K562 (cell line): ENCODE results near the gene NAXE. TPM values are rescaled to one million over a fixed set of nuclear protein-coding genes. Genes with fewer than 3 reads are reported as not detected.
"Not testable (repeated sequence)": the region's sequence is repeated elsewhere in the genome, so short reads cannot be mapped to it uniquely, and the experiment has no call there.

Source experiments
- ATAC-seq: fragments of 200-7000 bp; cut with Tn5 transposase; 3 replicates; pipeline ENCODE4 v1.9.1; 2020; ENCODE audit warnings: moderate library complexity
- BruUV-seq: library from RNA; stranded (reverse); fragments of 400-500 nt; replicated peaks from 2 replicates; lab custom pipeline; 2021; lab: Mats Ljungman, UMichigan
- CTCF ChIA-PET: fragments of 300-600 bp; formaldehyde crosslinking; extraction: SDS; loops from one replicate; lab custom pipeline; 2021; ENCODE audit warnings: low intra/inter-chr PET ratio; lab: Yijun Ruan, JAX
- POLR2A ChIA-PET: fragments of 300-600, 350-650 bp; sonication (Branson Sonifier 250); formaldehyde crosslinking; extraction: SDS; loops from one replicate; lab custom pipeline; 2021; ENCODE audit warnings: antibody characterized with exemption, inconsistent platforms; lab: Yijun Ruan, JAX
- DNase-seq, 4 experiments: peaks; one replicate each; pipeline versions ENCODE4 v3.0.0 to v3.0.0-alpha.2; 2011 to 2018; ENCODE audit warnings: low spot score in 3 of 4, mixed read lengths in 3 of 4; ENCODE audit errors: extremely low read depth in 1 of 4
- FAIRE-seq: peaks from 2 replicates; lab custom pipeline; 2011; peaks lifted over from hg19 to GRCh38; lab: Jason Lieb, UNC
- H2AFZ ChIP-seq: 2 replicates; pipeline ENCODE4 v1.6.0; 2011; ENCODE audit warnings: low read depth, low read length, control low read depth, inconsistent platforms
- H3K27ac ChIP-seq: fragments of 200-600 bp; 3 replicates; pipeline ENCODE4 v1.8.0; 2011; ENCODE audit warnings: low read depth, mild to moderate bottlenecking, control low read depth, inconsistent platforms, low read length, moderate library complexity, mixed read lengths; ENCODE audit errors: extremely low read depth
- H3K27me3 ChIP-seq, 2 experiments: fragments of 300-600 bp in 1 of 2; 2 replicates in 1 of 2; 3 replicates in 1 of 2; pipeline versions ENCODE4 v1.6.0 to v1.8.0; 2011; ENCODE audit warnings: inconsistent platforms in 2 of 2, low read length in 2 of 2, mild to moderate bottlenecking in 1 of 2, mixed read lengths in 1 of 2, moderate library complexity in 1 of 2; ENCODE audit not compliant: control insufficient read depth in 2 of 2, insufficient read depth in 2 of 2
- H3K36me3 ChIP-seq: fragments of 300-600 bp; 3 replicates; pipeline ENCODE4 v1.8.0; 2011; ENCODE audit warnings: mild to moderate bottlenecking, low read length, inconsistent platforms; ENCODE audit not compliant: control insufficient read depth, insufficient read depth
- H3K4me1 ChIP-seq, 2 experiments: fragments of 200-600 bp in 1 of 2; replicated peaks in 1 of 2; 2 replicates in 1 of 2; 3 replicates in 1 of 2; pipeline versions ENCODE4 v1.5.1 to v1.8.0; 2011; ENCODE audit warnings: inconsistent platforms in 2 of 2, low read length in 2 of 2, mild to moderate bottlenecking in 1 of 2, mixed read lengths in 1 of 2, moderate library complexity in 1 of 2; ENCODE audit not compliant: control insufficient read depth in 2 of 2, insufficient read depth in 2 of 2
- H3K4me2 ChIP-seq: 2 replicates; pipeline ENCODE4 v1.6.1; 2011; ENCODE audit warnings: low read length, control low read depth, inconsistent platforms, mixed read lengths; ENCODE audit not compliant: insufficient read depth
- H3K4me3 ChIP-seq: fragments of 200-600 bp; sonication (generic), shearing (Covaris generic); 2 replicates; pipeline ENCODE4 v1.5.1; 2016; ENCODE audit warnings: control low read depth, inconsistent platforms
- H3K79me2 ChIP-seq: fragments of 200-600 bp; 3 replicates; pipeline ENCODE4 v1.8.0; 2011; ENCODE audit warnings: low read length, inconsistent platforms; ENCODE audit not compliant: control insufficient read depth, insufficient read depth
- H3K9ac ChIP-seq, 2 experiments: 2 replicates each; pipeline versions ENCODE4 v1.6.0 to v1.6.1; 2011; ENCODE audit warnings: low read depth in 2 of 2, low read length in 2 of 2, control low read depth in 1 of 2, inconsistent platforms in 1 of 2, mild to moderate bottlenecking in 1 of 2, mixed read lengths in 1 of 2; ENCODE audit not compliant: insufficient read depth in 1 of 2
- H3K9me1 ChIP-seq: one replicate; pipeline ENCODE4 v1.6.0; 2011; ENCODE audit warnings: inconsistent platforms, mild to moderate bottlenecking, low read length, moderate library complexity; ENCODE audit not compliant: control insufficient read depth, insufficient read depth
- H3K9me3 ChIP-seq: replicated peaks from 2 replicates; pipeline ENCODE4 v1.5.1; 2011; ENCODE audit warnings: low read depth, low read length, inconsistent platforms; ENCODE audit not compliant: control insufficient read depth, insufficient read depth
- H4K20me1 ChIP-seq: replicated peaks from 2 replicates; pipeline ENCODE4 v1.6.1; 2011; ENCODE audit warnings: low read length, inconsistent platforms, mixed read lengths; ENCODE audit not compliant: control insufficient read depth, insufficient read depth
- BCOR ChIP-seq: fragments of 450-650 bp; IDR thresholded peaks from 2 replicates; pipeline ENCODE4 v1.6.1; 2016
- THRB ChIP-seq: fragments of 450-650 bp; formaldehyde crosslinking; conservative IDR thresholded peaks from 2 replicates; pipeline ENCODE4 v1.4.0; 2022; ENCODE audit warnings: mild to moderate bottlenecking, missing genetic modification characterization
- ZNF146 ChIP-seq: IDR thresholded peaks from one replicate; pipeline ENCODE4 v1.6.1; 2018; ENCODE audit warnings: missing compliant biosample characterization; ENCODE audit not compliant: unreplicated experiment
- WGBS: fragments of 100-300 bp; shearing (Covaris generic); methylation state at CpG from one replicate; pipeline ENCODE4 v1.1.6; 2016; ENCODE audit warnings: low coverage, mixed read lengths; ENCODE audit not compliant: insufficient coverage; ENCODE audit errors: missing lambda C conversion rate; 5-methylcytosine and 5-hydroxymethylcytosine counted together
- in situ Hi-C: fragments of 300-500 bp; cut with MboI; formaldehyde crosslinking; loops from 4 replicates; pipeline ENCODE4 v1.15.0; 2018; ENCODE audit warnings: inconsistent platforms, mixed read lengths
- intact Hi-C: fragments of 100-400 bp; cut with micrococcal nuclease; formaldehyde crosslinking; loops from 2 replicates; pipeline ENCODE4 v1.14.2; 2022
- polyA plus RNA-seq, 8 experiments: library from polyadenylated mRNA; depleted of rRNA in 4 of 8; stranded (reverse) in 5 of 8; unstranded in 3 of 8; fragments of >200 nt; fragmentation: Nextera tagmentation in 2 of 8; fragmentation: Illumina TruSeq in 1 of 8; extraction: Ambion mirVana in 2 of 8; extraction: Trizol in 1 of 8; gene quantifications; 2 replicates each; pipeline versions ENCODE4 v1.2.1 to v1.2.3, GENCODE V29; 2011 to 2014; ENCODE audit warnings: inconsistent platforms in 1 of 8, missing spikeins in 1 of 8
- total RNA-seq, 7 experiments: library from RNA; depleted of rRNA in 6 of 7; stranded (reverse); fragments of >200 nt in 6 of 7; fragmentation: Illumina TruSeq in 2 of 7; extraction: Trizol in 2 of 7; gene quantifications; 2 replicates each; pipeline versions ENCODE4 v1.2.1 to v1.2.3, GENCODE V29; 2011 to 2021; ENCODE audit warnings: low replicate concordance in 1 of 7

The NAXE gene
- total and polyA plus RNA-seq, 9 of the 15 experiments (the other 6 are each of a cell fraction or from before 2014, with no cell fraction given) = 27.3 to 137 (median 90.0) TPM

GRCh38 chr1:156610072-156610471 is 18.5 kb downstream of the NAXE start:
- not testable (repeated sequence) for DNase-seq, ATAC-seq, H3K9me1 ChIP-seq, H3K4me1 ChIP-seq, H2AFZ ChIP-seq, BruUV-seq, H3K36me3 ChIP-seq, H3K27me3 ChIP-seq, H3K4me2 ChIP-seq, FAIRE-seq, H3K79me2 ChIP-seq, H3K9me3 ChIP-seq, H3K27ac ChIP-seq, H3K4me3 ChIP-seq
- POLR2A ChIA-PET = interaction anchor here (0.8 kb wide), 1 partner anchor 13 kb away, joined by 3 read pairs; no protein-coding TSS in a partner anchor
- TF ChIP-seq BCOR (peak; percentile 54; the same call in 1 of the 2 replicates), ZNF146 (CRISPR knock-in tag) (peak; percentile 85)
- TF ChIP-seq, all 486 proteins: peak for 2; not testable (repeated sequence) for 484
- CTCF ChIA-PET = interaction anchor here (0.7 to 3.1 kb wide), 6 partner anchors 25 to 224 kb away, joined by 3 to 77 read pairs (median 8); no protein-coding TSS in a partner anchor
- H3K9ac ChIP-seq, in situ Hi-C loops, intact Hi-C loops, H4K20me1 ChIP-seq: not testable (repeated sequence)
- 22% methylated on average over 8 of the region's 9 CpGs for WGBS

- intact Hi-C loops = no loop called here
- Histone ChIP-seq H3K79me2 (no peaks in the 10 kb centered on the region), H4K20me1 (no peaks in the 10 kb centered on the region)
- TF ChIP-seq THRB (CRISPR knock-in tag) = no peak
- TF ChIP-seq, all 486 proteins: peak for 0
- Histone ChIP-seq H3K27ac (no peak overlapping the region), H3K9ac (no peak overlapping the region), H3K4me2 (no peak overlapping the region), H3K4me3 (no peak overlapping the region), H3K36me3 (no peaks in the 10 kb centered on the region), H3K9me3 (no peaks in the 10 kb centered on the region), H3K9me1 (no peaks in the 10 kb centered on the region), H3K4me1 (peaks cover 16 to 19% of the 10 kb centered on the region in 2 experiments), H2AFZ (no peak overlapping the region), H3K27me3 (no peaks in the 10 kb centered on the region)
- 26% methylated on average over 3 of the region's 3 CpGs for WGBS
- no peak for FAIRE-seq
- no peak for ATAC-seq
- no TSS peak for BruUV-seq
- ChIA-PET CTCF (interaction anchor here (0.6 kb wide), 2 partner anchors 221 to 304 kb away, joined by 3 read pairs; no protein-coding TSS in a partner anchor), POLR2A (interaction anchor here (0.7 to 1.3 kb wide), 7 partner anchors 12 to 173 kb away, joined by 3 to 7 read pairs (median 3); partner anchors contain the start of gene NAXE)
- in situ Hi-C loops = no loop called here
- no peak for DNase-seq
Observed at GRCh38 chr1:156612666-156613065, 21.1 kb downstream of the NAXE start.
